ENCODE measurements around the gene DOCK7. TPM values are rescaled to one million over a fixed set of nuclear protein-coding genes. Genes with fewer than 3 reads are reported as not detected.

DOCK7 gene
- total RNA-seq, 1 donor from 2014 or later: 63.7 TPM

GRCh38 chr1:62415687-62416086 lies 272.5 kb downstream of the DOCK7 start:
- no peaks in the 10 kb centered on the region for H3K27me3 Mint-ChIP-seq (ENCODE audit: low read depth)
- no peak overlapping the region for H3K4me3 Mint-ChIP-seq
- DNase-seq (ENCODE audit: low spot score in 2 of 2, unreplicated experiment in 2 of 2): no peak
- H3K27ac Mint-ChIP-seq: no peak overlapping the region
- no peaks in the 10 kb centered on the region for H3K36me3 Mint-ChIP-seq
- no peaks in the 10 kb centered on the region for H3K4me1 Mint-ChIP-seq
- TF ChIP-seq, protein P1, sequence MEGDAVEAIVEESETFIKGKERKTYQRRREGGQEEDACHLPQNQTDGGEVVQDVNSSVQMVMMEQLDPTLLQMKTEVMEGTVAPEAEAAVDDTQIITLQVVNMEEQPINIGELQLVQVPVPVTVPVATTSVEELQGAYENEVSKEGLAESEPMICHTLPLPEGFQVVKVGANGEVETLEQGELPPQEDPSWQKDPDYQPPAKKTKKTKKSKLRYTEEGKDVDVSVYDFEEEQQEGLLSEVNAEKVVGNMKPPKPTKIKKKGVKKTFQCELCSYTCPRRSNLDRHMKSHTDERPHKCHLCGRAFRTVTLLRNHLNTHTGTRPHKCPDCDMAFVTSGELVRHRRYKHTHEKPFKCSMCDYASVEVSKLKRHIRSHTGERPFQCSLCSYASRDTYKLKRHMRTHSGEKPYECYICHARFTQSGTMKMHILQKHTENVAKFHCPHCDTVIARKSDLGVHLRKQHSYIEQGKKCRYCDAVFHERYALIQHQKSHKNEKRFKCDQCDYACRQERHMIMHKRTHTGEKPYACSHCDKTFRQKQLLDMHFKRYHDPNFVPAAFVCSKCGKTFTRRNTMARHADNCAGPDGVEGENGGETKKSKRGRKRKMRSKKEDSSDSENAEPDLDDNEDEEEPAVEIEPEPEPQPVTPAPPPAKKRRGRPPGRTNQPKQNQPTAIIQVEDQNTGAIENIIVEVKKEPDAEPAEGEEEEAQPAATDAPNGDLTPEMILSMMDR (IDR thresholded peaks at IDR 0.05; ENCODE audit: unreplicated experiment): no peak
- H3K9me3 Mint-ChIP-seq: no peaks in the 10 kb centered on the region

DNA sequence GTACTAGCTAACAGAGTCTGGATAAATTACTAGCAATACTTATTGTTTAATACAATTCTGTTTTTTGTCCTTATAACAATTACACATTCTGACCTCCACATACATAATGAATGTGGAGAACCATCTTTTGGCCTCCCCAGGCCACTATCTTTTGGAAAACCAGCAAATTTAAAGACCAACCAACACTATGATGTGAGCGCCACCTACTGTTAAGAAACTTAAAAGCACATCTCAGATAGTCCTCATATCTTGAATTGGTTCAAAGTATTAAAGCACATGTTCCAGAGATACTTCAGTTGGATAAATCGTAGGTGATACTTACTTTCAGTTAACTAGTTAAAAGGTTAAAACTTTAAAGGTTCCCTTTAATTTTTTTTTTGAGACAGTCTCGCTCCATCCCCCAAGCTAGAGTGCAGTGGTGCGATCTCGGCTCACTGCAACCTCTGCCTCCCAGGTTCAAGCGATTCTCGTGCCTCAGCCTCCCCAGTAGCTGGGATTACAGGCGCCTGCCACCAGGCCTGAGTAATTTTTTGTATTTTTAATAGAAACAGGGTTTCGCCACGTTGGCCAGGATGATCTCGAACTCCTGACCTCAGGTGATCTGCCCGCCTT lies 280.7 kb downstream of the DOCK7 start:
- no peaks in the 10 kb centered on the region for H3K36me3 Mint-ChIP-seq
- H3K4me1 Mint-ChIP-seq: peaks cover 7% of the 10 kb centered on the region
- no peaks in the 10 kb centered on the region for H3K9me3 Mint-ChIP-seq
- no peak overlapping the region for H3K27ac Mint-ChIP-seq
- no peak for DNase-seq (ENCODE audit: low spot score in 2 of 2, unreplicated experiment in 2 of 2)
- TF ChIP-seq, protein P1 (IDR thresholded peaks at IDR 0.05; ENCODE audit: unreplicated experiment): peak; percentile 89
- H3K4me3 Mint-ChIP-seq: no peak overlapping the region
- peaks cover 6% of the 10 kb centered on the region for H3K27me3 Mint-ChIP-seq (ENCODE audit: low read depth)

DNA sequence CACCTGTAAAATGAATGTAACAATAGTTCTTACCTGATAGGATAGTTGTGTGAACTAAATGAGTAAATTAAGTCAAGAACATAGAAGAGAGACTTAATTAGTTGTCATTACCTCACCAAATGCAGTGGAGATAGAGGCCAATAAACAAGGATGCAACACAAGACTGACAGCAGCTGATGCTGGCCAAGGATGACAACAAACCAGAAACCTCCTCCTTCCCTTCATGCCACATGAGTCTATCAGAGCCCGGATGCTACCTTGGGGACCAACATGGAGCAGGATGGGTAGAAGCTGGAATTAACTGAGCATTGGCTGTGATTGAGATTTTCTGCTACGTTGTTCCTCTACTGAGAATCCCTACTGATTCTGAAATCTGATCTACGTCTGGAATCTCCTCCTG lies 281.6 kb downstream of the DOCK7 start:
- no peaks in the 10 kb centered on the region for H3K36me3 Mint-ChIP-seq
- peaks cover 6% of the 10 kb centered on the region for H3K27me3 Mint-ChIP-seq (ENCODE audit: low read depth)
- no peak for DNase-seq (ENCODE audit: low spot score in 2 of 2, unreplicated experiment in 2 of 2)
- no peak overlapping the region for H3K4me3 Mint-ChIP-seq
- no peaks in the 10 kb centered on the region for H3K9me3 Mint-ChIP-seq
- peaks cover 7% of the 10 kb centered on the region for H3K4me1 Mint-ChIP-seq
- TF ChIP-seq, protein P1 (IDR thresholded peaks at IDR 0.05; ENCODE audit: unreplicated experiment): no peak
- no peak overlapping the region for H3K27ac Mint-ChIP-seq

DNA sequence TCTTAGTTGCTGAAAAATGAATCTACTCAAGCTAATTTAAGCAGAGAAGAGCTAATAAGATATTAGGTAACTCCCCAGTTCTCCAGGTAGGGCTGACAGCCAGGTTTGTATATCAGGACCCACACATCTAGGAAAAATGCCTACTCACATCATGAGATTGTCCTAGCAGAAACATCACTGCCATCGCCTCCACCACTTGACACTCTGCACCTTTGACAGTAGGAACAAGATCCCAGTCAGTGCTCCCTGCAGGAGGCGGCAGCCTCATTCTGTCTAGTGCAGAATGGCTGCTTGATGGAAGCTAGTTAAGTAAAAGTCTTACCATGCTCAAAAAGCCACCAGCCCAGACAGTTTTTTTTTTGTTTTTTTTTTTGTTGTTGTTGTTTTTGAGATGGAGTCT lies 282.9 kb downstream of the DOCK7 start:
- Mint-ChIP-seq H3K9me3 (no peaks in the 10 kb centered on the region), H3K4me3 (no peak overlapping the region), H3K36me3 (no peaks in the 10 kb centered on the region), H3K27ac (no peak overlapping the region), H3K4me1 (peaks cover 4% of the 10 kb centered on the region), H3K27me3 (ENCODE audit: low read depth) (peaks cover 6% of the 10 kb centered on the region)
- DNase-seq (ENCODE audit: low spot score in 2 of 2, unreplicated experiment in 2 of 2): no peak
- TF ChIP-seq, protein P1 (IDR thresholded peaks at IDR 0.05; ENCODE audit: unreplicated experiment): no peak

Other genes starting within 250 kb of the DOCK7 start
- gene ANGPTL3, start 90.9 kb downstream of the DOCK7 start, total RNA-seq: not detected in 3 replicates
- gene ATG4C, start 95.7 kb upstream of the DOCK7 start, total RNA-seq: 11.1 to 11.4 TPM (median 11.3 TPM) in 3 replicates